GM21619 (cell line): ENCODE measurements around the gene NDC1.
"Not testable (repeated sequence)": the region's sequence is repeated elsewhere in the genome, so short reads cannot be mapped to it uniquely, and the experiment has no call there.

Experiments used
- ATAC-seq: cut with Tn5 transposase; IDR thresholded peaks from one replicate; pipeline ENCODE4 v1.9.1; 2021; ENCODE audit not compliant: unreplicated experiment

The NDC1 gene, protein sequence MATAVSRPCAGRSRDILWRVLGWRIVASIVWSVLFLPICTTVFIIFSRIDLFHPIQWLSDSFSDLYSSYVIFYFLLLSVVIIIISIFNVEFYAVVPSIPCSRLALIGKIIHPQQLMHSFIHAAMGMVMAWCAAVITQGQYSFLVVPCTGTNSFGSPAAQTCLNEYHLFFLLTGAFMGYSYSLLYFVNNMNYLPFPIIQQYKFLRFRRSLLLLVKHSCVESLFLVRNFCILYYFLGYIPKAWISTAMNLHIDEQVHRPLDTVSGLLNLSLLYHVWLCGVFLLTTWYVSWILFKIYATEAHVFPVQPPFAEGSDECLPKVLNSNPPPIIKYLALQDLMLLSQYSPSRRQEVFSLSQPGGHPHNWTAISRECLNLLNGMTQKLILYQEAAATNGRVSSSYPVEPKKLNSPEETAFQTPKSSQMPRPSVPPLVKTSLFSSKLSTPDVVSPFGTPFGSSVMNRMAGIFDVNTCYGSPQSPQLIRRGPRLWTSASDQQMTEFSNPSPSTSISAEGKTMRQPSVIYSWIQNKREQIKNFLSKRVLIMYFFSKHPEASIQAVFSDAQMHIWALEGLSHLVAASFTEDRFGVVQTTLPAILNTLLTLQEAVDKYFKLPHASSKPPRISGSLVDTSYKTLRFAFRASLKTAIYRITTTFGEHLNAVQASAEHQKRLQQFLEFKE

GRCh38 chr1:53837924-53838653 is at the start of gene NDC1:
NDC1 (minus strand) TSS chr1:53838296; CDS start chr1:53838261, 35 bp downstream.
- ATAC-seq, result peak; percentile 87

- ATAC-seq, result not testable (repeated sequence)
These were observed 45.5 kb upstream of the NDC1 start for GRCh38 chr1:53883600-53883999.

GRCh38 chr1:53881853-53882252 is 43.8 kb upstream of the NDC1 start:
- not testable (repeated sequence) for ATAC-seq

DNA sequence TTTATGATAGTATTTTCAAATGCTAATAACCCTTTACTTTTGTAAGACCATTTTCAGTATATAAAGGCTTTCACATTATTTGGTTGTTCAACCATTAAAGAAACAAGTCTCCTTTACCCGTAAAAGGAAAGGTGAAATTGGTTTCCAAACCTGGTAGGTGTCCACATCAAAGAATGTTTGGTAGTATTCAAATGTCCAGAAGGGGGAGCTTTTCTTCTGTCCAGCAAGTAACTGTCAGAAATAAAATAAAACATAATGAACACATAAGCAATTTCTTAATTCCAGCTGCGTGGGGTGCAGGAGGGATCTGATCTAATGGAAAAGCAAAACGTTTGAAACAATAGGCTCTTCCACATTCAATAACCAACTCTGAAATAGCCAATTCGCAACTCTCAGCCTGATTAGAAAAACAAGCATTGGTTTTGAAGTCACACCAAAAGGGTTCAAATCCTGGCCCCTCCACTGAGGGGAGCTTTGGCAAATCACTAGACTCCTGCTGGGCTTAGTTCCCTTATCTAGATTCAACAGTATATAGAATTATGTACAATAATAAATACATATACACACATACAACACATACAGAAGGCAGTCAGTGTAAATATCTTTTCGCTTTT is 40.5 kb upstream of the NDC1 start:
- ATAC-seq, result no peak

- ATAC-seq, result not testable (repeated sequence)
These were observed 37.1 kb upstream of the NDC1 start for GRCh38 chr1:53875150-53875549.

- no peak for ATAC-seq
These were observed 33.8 kb upstream of the NDC1 start for GRCh38 chr1:53871773-53872484.

GRCh38 chr1:53871221-53871620 is 33.1 kb upstream of the NDC1 start:
- ATAC-seq, result no peak

DNA sequence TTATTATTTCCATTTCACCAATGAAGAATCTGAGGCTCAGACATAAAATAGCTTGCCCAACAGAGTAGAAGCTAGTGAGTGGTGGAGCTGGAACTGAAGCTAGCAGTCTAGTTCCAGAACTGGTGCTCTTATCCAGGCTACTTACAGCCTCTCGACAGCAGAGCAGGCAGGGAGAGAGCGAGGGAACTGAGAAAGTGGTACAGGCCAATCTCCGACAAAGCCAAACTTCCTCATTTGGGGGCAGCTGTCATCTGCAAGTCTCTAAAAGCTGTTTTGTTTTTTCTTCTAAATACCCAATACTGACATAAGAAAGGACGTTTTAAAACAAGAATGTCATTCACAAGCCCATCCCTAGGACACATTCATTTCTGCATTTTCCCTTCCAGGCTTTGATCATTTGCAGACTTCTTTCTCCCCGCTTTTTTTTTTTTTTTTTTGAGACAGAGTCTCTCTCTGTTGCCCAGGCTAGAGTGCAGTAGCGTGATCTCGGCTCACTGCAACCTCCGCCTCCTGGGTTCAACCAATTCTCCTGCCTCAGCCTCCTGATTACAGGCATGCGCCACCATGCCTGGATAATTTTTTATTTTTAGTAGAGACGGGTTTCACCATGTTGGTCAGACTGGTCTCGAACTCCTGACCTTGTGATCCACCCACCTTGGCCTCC is 31.5 kb upstream of the NDC1 start:
- no peak for ATAC-seq

DNA sequence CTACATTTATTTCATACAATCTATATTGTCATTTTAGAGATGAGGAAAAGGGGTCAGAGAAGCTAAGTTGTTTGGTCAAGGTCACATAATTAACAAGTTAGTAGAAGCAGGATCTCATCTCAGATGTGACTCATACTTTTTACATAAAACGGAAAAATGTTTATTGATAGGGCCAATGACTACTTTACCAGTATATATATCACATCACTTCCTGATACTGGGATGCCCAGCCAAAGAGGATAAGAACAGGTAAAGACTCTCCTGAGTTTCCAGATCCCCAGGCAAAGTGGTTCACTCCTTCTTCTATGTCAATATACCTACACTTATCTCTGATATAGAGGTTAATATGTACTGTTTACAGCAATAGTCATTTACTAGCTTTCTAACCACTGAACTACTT is 30.5 kb upstream of the NDC1 start:
- no peak for ATAC-seq

DNA sequence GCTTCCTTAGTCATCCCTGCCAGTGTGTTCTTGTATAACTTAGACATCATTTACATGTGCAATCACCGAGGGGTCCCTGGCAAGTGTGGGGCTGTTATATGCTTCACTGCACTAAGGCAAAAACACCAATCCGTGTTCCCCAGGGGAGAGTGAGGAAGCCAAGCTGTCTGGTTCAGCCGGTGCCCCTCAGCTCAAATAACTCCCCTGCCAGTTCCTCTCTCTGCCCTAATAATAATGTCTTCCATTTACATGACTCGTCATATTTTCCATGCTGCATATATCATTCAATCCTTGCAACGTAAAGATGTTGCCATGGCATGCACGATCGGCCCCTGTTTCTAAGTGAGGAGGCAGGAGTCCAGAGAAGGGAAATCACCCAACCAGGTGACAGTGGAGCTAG is 24.4 kb upstream of the NDC1 start:
- ATAC-seq, result no peak

- ATAC-seq, result peak; percentile 67
These were observed 22.9 kb upstream of the NDC1 start for GRCh38 chr1:53860967-53861411.

DNA sequence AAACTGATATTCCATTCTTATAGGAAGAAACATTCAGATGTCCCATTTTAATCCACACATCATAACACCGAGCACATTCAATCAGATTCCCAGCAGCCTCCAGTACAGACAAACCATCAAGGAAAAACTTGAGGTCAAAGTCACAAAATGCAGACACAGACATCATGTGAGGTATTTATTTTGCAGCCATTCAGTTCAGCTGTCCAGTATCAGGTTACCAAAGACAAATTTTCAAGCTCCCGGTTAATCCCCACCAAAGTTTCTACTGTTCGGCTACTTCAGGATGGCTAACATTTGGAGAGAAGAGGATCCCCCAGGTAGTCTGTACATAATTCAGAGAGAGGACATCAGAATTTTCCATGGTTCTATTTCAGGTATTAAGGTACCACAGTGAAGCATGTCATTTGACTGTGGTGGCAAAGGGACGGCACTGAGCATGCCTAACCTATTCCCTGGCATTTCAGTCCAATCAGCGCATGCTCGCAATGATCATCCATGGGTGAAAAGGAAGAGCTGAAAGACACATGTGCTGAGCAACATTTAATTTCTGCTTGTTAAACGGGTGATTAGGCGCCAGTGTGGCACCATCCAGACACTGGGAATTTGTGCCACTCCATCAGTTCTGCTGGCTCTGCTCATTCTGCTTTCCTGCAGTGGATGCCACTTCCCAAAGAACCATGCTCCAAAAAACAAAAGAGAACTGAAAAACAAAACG is 13.6 kb upstream of the NDC1 start:
- ATAC-seq, result no peak

GRCh38 chr1:53850082-53850673 is 12.1 kb upstream of the NDC1 start:
- ATAC-seq, result no peak

DNA sequence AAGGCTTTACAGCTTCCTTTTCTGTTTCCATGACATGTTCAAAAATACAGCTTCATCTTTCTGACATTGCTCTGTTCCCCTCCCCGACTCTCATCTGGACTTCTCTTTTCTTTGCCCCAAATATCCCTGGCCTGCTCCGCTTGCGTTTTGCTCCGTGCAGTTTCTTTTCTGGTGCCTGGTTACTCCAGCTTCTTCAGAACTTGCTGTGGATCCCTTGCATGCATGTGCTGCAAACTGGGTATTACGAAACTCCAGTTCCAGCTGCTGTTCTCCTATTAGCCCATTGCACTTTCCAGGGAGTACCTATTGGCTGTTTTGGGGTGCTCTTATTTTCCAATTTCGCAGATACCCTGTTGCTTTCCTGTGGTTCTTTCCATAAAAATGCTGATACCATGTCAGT is 9.9 kb upstream of the NDC1 start:
- ATAC-seq, result no peak

GRCh38 chr1:53842347-53842746 is 4.3 kb upstream of the NDC1 start:
- no peak for ATAC-seq

GRCh38 chr1:53838654-53838974 is 518 bp upstream of the NDC1 start:
- ATAC-seq, result no peak

DNA sequence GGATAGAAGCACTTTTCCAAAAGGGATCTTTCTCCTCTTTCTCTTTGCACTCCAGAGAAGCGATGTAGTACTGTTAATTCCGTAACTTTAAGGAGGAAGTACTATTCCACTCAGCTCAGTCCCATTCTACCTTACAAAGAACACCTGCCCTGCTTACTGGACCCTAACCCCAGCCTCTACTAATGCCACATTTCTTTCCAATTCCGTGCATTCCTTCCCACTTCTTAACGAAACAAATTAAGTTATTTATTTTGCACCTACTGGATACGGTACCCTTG is 511 bp downstream of the NDC1 start:
- ATAC-seq, result no peak

DNA sequence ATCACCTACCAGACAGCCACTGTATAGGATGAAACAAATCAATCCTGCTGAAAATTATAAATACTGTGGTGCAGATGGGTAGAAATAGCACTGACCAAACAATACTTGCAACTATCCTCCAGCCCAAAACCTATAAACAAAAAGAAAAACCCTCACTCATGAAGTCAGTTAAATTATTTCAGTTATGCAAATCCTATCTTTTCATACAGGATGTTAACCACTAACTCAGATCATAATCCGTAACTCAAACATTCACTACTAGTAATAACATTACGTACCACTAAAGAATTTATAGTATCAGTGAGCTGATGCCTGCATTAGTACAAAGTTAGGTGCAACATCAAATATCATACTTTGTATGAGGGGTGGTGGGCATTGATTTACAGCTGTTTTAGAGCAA is 2.6 kb downstream of the NDC1 start:
- ATAC-seq, result no peak

- no peak for ATAC-seq
These were observed 3.3 kb downstream of the NDC1 start for GRCh38 chr1:53834776-53835175.

DNA sequence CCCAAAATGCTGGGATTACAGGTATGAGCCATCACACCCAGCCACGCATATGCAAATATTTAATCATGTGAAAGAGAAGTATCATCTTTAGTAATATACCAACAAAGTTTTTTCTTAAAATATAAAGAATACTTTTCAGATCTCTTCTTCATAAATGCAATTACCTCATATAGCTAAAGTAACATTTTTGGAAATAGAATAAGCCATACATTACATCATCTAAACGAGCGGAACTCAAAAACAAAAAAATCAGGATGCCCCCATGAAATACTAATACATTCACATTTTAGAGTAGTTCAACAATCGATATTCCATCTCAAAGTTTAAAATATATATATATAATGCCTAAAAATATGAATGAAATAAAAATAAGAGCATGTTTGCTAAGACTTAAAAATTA is 4.7 kb downstream of the NDC1 start:
- ATAC-seq, result no peak
